Measurements from ENCODE around the gene PSG7.
"Not testable (repeated sequence)": the region's sequence is repeated elsewhere in the genome, so short reads cannot be mapped to it uniquely, and the experiment has no call there.

DNA sequence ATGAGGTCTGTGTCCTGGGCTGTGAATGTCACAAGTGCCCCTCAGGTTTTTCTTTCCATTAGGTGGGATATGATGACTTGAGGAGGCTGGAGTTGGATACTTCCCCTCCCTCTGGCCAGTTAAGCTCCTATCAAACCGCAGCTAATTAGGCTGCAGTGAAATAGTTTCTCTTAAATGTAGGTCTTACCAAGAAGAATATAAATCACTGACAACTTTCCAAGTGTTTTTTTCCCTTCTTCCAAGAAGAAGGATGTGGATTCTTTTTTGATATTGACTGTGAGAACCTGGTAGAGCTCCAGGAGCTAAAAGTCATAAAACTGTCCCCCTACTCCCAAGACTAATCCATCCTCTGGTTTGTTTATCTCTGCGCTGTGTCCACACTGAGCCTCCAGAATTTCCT, 14.5 kb upstream of the PSG7 start:
- TF ChIP-seq ZNF24 (IDR thresholded peaks at IDR 0.05); TCF7L2 (IDR thresholded peaks at IDR 0.05; ENCODE audit: low read depth, low read length); ZFP82 (CRISPR knock-in tag; IDR thresholded peaks at IDR 0.05; ENCODE audit: borderline replicate concordance); FOXA1 (IDR thresholded peaks at IDR 0.05); FOXA1 (CRISPR knock-in tag; IDR thresholded peaks at IDR 0.05): not testable (repeated sequence)
- TF ChIP-seq, protein P1, sequence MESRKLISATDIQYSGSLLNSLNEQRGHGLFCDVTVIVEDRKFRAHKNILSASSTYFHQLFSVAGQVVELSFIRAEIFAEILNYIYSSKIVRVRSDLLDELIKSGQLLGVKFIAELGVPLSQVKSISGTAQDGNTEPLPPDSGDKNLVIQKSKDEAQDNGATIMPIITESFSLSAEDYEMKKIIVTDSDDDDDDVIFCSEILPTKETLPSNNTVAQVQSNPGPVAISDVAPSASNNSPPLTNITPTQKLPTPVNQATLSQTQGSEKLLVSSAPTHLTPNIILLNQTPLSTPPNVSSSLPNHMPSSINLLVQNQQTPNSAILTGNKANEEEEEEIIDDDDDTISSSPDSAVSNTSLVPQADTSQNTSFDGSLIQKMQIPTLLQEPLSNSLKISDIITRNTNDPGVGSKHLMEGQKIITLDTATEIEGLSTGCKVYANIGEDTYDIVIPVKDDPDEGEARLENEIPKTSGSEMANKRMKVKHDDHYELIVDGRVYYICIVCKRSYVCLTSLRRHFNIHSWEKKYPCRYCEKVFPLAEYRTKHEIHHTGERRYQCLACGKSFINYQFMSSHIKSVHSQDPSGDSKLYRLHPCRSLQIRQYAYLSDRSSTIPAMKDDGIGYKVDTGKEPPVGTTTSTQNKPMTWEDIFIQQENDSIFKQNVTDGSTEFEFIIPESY (CRISPR knock-in tag; IDR thresholded peaks at IDR 0.05), result not testable (repeated sequence)
- TF ChIP-seq, protein P2, sequence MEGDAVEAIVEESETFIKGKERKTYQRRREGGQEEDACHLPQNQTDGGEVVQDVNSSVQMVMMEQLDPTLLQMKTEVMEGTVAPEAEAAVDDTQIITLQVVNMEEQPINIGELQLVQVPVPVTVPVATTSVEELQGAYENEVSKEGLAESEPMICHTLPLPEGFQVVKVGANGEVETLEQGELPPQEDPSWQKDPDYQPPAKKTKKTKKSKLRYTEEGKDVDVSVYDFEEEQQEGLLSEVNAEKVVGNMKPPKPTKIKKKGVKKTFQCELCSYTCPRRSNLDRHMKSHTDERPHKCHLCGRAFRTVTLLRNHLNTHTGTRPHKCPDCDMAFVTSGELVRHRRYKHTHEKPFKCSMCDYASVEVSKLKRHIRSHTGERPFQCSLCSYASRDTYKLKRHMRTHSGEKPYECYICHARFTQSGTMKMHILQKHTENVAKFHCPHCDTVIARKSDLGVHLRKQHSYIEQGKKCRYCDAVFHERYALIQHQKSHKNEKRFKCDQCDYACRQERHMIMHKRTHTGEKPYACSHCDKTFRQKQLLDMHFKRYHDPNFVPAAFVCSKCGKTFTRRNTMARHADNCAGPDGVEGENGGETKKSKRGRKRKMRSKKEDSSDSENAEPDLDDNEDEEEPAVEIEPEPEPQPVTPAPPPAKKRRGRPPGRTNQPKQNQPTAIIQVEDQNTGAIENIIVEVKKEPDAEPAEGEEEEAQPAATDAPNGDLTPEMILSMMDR (CRISPR knock-in tag; IDR thresholded peaks at IDR 0.05), result not testable (repeated sequence)

Measured in HepG2 (cell line).